Mesendoderm (in vitro differentiated cells): ENCODE results near the gene SLC17A4.

Experiments used
- DNase-seq: peaks from one replicate; pipeline ENCODE4 v3.0.0; 2013
- H2AK5ac ChIP-seq: 2 replicates; pipeline ENCODE4 v1.6.1; 2013; ENCODE audit warnings: low read length, inconsistent platforms
- H2BK120ac ChIP-seq: 2 replicates; pipeline ENCODE4 v1.6.1; 2013; ENCODE audit warnings: low read depth, mild to moderate bottlenecking, low read length, moderate library complexity, mixed read lengths
- H2BK15ac ChIP-seq: replicated peaks from 2 replicates; pipeline ENCODE4 v1.6.1; 2013; ENCODE audit warnings: low read depth, mild to moderate bottlenecking, moderate library complexity
- H2BK5ac ChIP-seq: 2 replicates; pipeline ENCODE4 v1.6.1; 2013; ENCODE audit warnings: low read length, inconsistent platforms
- H3K18ac ChIP-seq: 2 replicates; pipeline ENCODE4 v1.6.1; 2013; ENCODE audit warnings: mild to moderate bottlenecking, low read length, mixed read lengths
- H3K23ac ChIP-seq: one replicate; pipeline ENCODE4 v1.6.1; 2013; ENCODE audit warnings: low read length
- H3K27ac ChIP-seq: 2 replicates; pipeline ENCODE4 v1.5.1; 2013; ENCODE audit warnings: low read depth, mild to moderate bottlenecking, inconsistent platforms, low read length, moderate library complexity
- H3K27me3 ChIP-seq: 2 replicates; pipeline ENCODE4 v1.6.1; 2013; ENCODE audit warnings: low read length, control low read depth, mild to moderate bottlenecking, inconsistent platforms; ENCODE audit not compliant: insufficient read depth, poor library complexity
- H3K36me3 ChIP-seq: 2 replicates; pipeline ENCODE4 v1.6.1; 2013; ENCODE audit warnings: low read length, inconsistent platforms; ENCODE audit not compliant: control insufficient read depth, insufficient read depth
- H3K4ac ChIP-seq: one replicate; pipeline ENCODE4 v1.6.1; 2013; ENCODE audit warnings: low read depth, mild to moderate bottlenecking, low read length, moderate library complexity
- H3K4me1 ChIP-seq: 2 replicates; pipeline ENCODE4 v1.6.1; 2013; ENCODE audit warnings: low read depth, low read length, inconsistent platforms; ENCODE audit not compliant: control insufficient read depth
- H3K4me2 ChIP-seq: 2 replicates; pipeline ENCODE4 v1.6.1; 2013; ENCODE audit warnings: low read length
- H3K4me3 ChIP-seq: 2 replicates; pipeline ENCODE4 v1.5.1; 2013; ENCODE audit warnings: mild to moderate bottlenecking, low read length
- H3K56ac ChIP-seq: one replicate; pipeline ENCODE4 v1.6.1; 2013; ENCODE audit warnings: low read length
- H3K79me1 ChIP-seq: 2 replicates; pipeline ENCODE4 v1.6.1; 2013; ENCODE audit warnings: low read length, inconsistent platforms
- H3K79me2 ChIP-seq: 2 replicates; pipeline ENCODE4 v1.6.1; 2013; ENCODE audit warnings: mild to moderate bottlenecking, low read length; ENCODE audit not compliant: control insufficient read depth, insufficient read depth
- H3K9ac ChIP-seq: 2 replicates; pipeline ENCODE4 v1.6.1; 2013; ENCODE audit warnings: low read length, inconsistent platforms
- H4K5ac ChIP-seq: one replicate; pipeline ENCODE4 v1.6.1; 2013; ENCODE audit warnings: low read length
- H4K8ac ChIP-seq: one replicate; pipeline ENCODE4 v1.6.1; 2013; ENCODE audit warnings: low read depth, mild to moderate bottlenecking, control low read depth, low read length, moderate library complexity
- WGBS: extraction: QIAGEN DNeasy Blood & Tissue Kit; methylation state at CpG from one replicate; pipeline ENCODE4 v1.1.7; 2013; ENCODE audit warnings: low lambda C conversion rate, missing lambda C conversion rate; ENCODE audit not compliant: insufficient coverage; ENCODE audit errors: extremely low coverage; 5-methylcytosine and 5-hydroxymethylcytosine counted together

The SLC17A4 gene

DNA sequence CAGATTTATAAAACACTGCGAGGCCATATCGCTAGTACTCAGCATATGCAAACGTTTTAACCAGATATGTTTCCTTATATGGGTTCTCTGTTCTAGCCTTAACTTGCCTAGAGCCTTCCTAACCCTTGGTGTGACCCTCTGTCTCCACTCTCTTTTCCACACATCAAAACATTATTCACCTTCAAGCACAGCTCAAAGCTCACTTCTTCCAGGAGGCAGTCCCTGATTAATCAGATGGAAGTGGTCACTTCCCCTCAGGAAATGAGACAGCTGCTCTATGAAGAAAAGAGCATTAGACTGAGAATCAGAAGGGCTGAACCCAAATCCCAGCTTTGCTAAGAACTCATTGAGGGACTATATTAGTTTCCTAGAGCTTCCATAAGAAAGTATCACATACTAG, 39.8 kb upstream of the SLC17A4 start:
- Histone ChIP-seq H4K8ac (no peak overlapping the region), H2BK120ac (no peak overlapping the region), H3K27ac (no peak overlapping the region), H3K56ac (no peak overlapping the region), H3K4me3 (no peak overlapping the region), H3K18ac (no peak overlapping the region), H3K79me2 (no peaks in the 10 kb centered on the region), H3K4me2 (no peak overlapping the region), H3K4me1 (no peaks in the 10 kb centered on the region), H3K27me3 (no peaks in the 10 kb centered on the region), H3K79me1 (no peaks in the 10 kb centered on the region), H2BK15ac (no peak overlapping the region), H2AK5ac (no peak overlapping the region), H3K4ac (no peak overlapping the region), H3K23ac (no peak overlapping the region), H4K5ac (no peak overlapping the region), H3K36me3 (no peaks in the 10 kb centered on the region), H2BK5ac (no peak overlapping the region), H3K9ac (no peak overlapping the region)
- no CpG with 5 or more reads among the region's 3 CpGs for WGBS
- no peak for DNase-seq

GRCh38 chr6:25715794-25716193, 38.7 kb upstream of the SLC17A4 start:
- no peak overlapping the region for H3K4me2 ChIP-seq
- H2BK15ac ChIP-seq: no peak overlapping the region
- WGBS: no CpG with 5 or more reads among the region's 4 CpGs
- H4K5ac ChIP-seq: no peak overlapping the region
- no peak overlapping the region for H3K4ac ChIP-seq
- no peak overlapping the region for H3K4me3 ChIP-seq
- H3K27me3 ChIP-seq: no peaks in the 10 kb centered on the region
- H3K79me1 ChIP-seq: no peaks in the 10 kb centered on the region
- H3K27ac ChIP-seq: no peak overlapping the region
- no peak overlapping the region for H2BK120ac ChIP-seq
- no peak overlapping the region for H3K18ac ChIP-seq
- no peak overlapping the region for H3K9ac ChIP-seq
- no peaks in the 10 kb centered on the region for H3K4me1 ChIP-seq
- no peak overlapping the region for H2AK5ac ChIP-seq
- H3K23ac ChIP-seq: no peak overlapping the region
- H2BK5ac ChIP-seq: no peak overlapping the region
- no peaks in the 10 kb centered on the region for H3K79me2 ChIP-seq
- no peak overlapping the region for H3K56ac ChIP-seq
- DNase-seq: no peak
- H4K8ac ChIP-seq: no peak overlapping the region
- no peaks in the 10 kb centered on the region for H3K36me3 ChIP-seq

DNA sequence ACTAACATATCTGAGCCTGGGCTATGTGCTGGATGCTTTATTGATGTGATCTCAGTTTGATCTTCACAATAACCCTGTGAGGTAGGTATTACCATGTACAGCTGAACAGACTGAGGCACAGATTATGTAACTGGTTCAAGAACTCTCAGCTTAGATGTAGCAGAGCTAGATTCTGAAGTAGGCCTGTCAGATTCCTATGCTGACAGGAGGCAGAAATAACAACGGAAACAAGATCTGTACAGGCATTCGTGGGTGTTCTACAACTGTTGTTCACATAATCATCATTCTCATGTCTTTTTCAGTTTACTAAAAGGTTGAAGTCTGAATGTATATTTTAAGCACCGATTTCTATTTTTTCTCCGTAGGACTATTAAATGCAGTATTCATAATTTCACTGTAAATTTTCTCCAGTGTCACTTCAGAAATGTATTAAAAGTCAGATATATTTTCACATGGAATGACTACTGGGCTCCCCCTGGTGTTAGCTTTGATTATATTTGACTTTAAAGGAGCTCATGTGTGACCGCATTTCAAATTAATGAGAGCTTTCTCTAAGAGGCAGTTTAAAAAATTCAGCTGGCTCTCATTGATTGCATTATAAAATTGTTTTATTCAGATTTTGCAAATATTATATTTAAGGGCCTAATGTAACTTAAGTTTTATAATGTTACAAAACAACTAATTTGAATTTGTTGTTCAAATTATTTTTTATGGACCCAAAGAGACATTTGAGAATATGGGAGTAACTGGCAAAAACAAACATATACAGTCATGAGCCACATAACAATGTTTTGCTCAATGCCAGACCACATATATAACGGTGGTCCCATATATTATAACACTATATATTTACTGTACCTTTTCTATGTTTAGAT, 36.4 kb upstream of the SLC17A4 start:
- H4K8ac ChIP-seq: no peak overlapping the region
- no peak overlapping the region for H3K4ac ChIP-seq
- no peaks in the 10 kb centered on the region for H3K79me1 ChIP-seq
- no peak overlapping the region for H2AK5ac ChIP-seq
- no peak overlapping the region for H2BK15ac ChIP-seq
- H3K56ac ChIP-seq: no peak overlapping the region
- H3K36me3 ChIP-seq: no peaks in the 10 kb centered on the region
- H4K5ac ChIP-seq: no peak overlapping the region
- H3K4me3 ChIP-seq: no peak overlapping the region
- no peak overlapping the region for H3K18ac ChIP-seq
- H3K27me3 ChIP-seq: no peaks in the 10 kb centered on the region
- H3K4me1 ChIP-seq: no peaks in the 10 kb centered on the region
- H3K79me2 ChIP-seq: no peaks in the 10 kb centered on the region
- H2BK120ac ChIP-seq: no peak overlapping the region
- H3K9ac ChIP-seq: no peak overlapping the region
- H3K4me2 ChIP-seq: no peak overlapping the region
- peak; percentile 26 for DNase-seq
- no peak overlapping the region for H2BK5ac ChIP-seq
- H3K23ac ChIP-seq: no peak overlapping the region
- no CpG with 5 or more reads among the region's 6 CpGs for WGBS
- no peak overlapping the region for H3K27ac ChIP-seq

DNA sequence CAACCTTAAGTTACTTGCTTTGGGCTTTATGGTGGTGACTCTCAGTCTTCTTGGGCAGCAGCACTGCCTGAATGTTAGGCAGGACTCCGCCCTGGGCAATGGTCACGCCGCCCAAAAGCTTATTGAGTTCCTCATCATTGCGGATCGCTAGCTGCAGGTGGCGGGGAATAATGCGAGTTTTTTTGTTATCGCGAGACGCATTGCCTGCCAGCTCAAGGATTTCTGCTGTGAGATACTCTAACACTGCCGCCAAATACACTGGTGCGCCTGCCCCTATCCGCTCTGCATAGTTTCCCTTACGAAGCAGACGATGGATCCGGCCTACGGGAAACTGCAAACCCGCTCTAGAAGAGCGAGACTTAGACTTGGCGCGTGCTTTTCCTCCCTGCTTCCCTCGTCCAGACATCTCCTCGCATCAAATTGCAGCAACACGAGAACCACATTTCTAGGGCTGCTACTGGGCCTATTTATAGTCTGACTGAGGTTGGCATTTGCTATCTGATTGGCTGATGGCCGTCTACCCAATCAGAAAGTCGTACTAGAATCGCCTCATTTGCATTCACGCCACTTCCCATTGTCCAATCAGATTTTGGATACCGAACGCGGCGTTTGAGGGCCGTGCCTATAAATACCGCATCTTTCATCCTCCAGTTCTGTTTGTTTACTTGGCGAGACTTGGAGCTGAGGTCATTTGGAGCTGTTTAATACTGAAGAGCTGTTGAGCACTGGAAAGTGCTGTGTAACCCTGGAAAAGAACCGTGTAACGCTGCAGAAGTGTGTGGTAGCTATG, 28.2 kb upstream of the SLC17A4 start:
- Histone ChIP-seq H3K36me3 (no peaks in the 10 kb centered on the region), H2BK15ac (no peak overlapping the region), H2BK5ac (no peak overlapping the region), H4K8ac (no peak overlapping the region), H3K18ac (no peak overlapping the region), H2BK120ac (no peak overlapping the region), H3K79me2 (no peaks in the 10 kb centered on the region), H3K4me1 (no peaks in the 10 kb centered on the region), H3K56ac (no peak overlapping the region), H3K27ac (no peak overlapping the region), H3K4me3 (no peak overlapping the region), H3K9ac (no peak overlapping the region), H3K4me2 (no peak overlapping the region), H3K79me1 (no peaks in the 10 kb centered on the region), H4K5ac (no peak overlapping the region), H3K23ac (no peak overlapping the region), H2AK5ac (no peak overlapping the region), H3K27me3 (no peaks in the 10 kb centered on the region), H3K4ac (no peak overlapping the region)
- no CpG with 5 or more reads among the region's 37 CpGs for WGBS
- no peak for DNase-seq

DNA sequence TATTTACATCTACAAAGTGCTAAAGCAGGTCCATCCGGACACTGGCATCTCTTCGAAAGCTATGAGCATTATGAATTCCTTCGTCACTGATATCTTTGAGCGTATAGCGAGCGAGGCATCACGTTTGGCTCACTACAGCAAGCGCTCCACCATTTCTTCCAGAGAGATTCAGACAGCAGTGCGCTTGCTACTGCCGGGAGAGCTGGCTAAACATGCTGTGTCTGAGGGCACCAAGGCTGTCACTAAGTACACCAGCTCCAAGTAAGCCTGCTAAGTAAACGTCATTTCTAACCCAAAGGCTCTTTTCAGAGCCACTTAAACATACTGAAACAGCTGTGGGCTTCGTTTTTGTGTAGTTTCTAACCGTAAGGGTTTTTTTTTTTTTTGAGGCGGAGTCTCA, 27.5 kb upstream of the SLC17A4 start:
- Histone ChIP-seq H2BK120ac (no peak overlapping the region), H2AK5ac (no peak overlapping the region), H3K27me3 (no peaks in the 10 kb centered on the region), H4K8ac (no peak overlapping the region), H4K5ac (no peak overlapping the region), H3K36me3 (no peaks in the 10 kb centered on the region), H3K56ac (no peak overlapping the region), H3K79me2 (no peaks in the 10 kb centered on the region), H3K23ac (no peak overlapping the region), H3K4ac (no peak overlapping the region), H3K4me2 (no peak overlapping the region), H3K4me1 (no peaks in the 10 kb centered on the region), H3K9ac (no peak overlapping the region), H3K4me3 (no peak overlapping the region), H3K27ac (no peak overlapping the region), H3K79me1 (no peaks in the 10 kb centered on the region), H2BK5ac (no peak overlapping the region), H2BK15ac (no peak overlapping the region), H3K18ac (no peak overlapping the region)
- no peak for DNase-seq
- WGBS: no CpG with 5 or more reads among the region's 14 CpGs
